ENCODE data around the gene SLC7A6.

SLC7A6 gene

DNA sequence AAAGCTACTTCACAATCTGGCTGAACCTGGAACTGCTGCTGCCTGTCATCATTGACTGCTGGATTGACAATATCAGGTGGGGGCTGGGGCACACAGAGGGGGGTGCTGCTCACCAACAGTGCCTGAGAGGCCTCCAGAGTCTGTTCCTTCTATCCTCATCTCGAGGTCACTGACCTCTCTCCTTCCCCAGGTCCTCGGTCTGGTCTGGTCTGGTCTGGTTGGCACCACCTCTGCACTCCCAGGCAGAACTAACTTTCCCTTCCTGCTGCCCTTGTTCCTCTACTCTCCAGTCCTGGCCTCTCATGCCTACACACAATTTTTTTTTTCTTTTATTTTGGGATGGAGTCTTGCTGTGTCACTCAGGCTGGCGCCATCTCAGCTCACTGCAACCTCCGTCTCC lies 15.0 kb upstream of the SLC7A6 start:
- no peaks in the 10 kb centered on the region for H3K27me3 ChIP-seq (ENCODE audit: control insufficient read depth in 1 of 2, insufficient read depth in 1 of 2, low read length in 2 of 2)
- peaks cover 39% of the 10 kb centered on the region for H3K79me1 ChIP-seq (replicated peaks; ENCODE audit: low read length, poor library complexity, severe bottlenecking)
- H4K8ac ChIP-seq (ENCODE audit: low read length), result no peak overlapping the region
- H3K4me3 ChIP-seq (ENCODE audit: insufficient read depth in 1 of 2, low read depth in 1 of 2, low read length in 2 of 2), result no peak overlapping the region
- no peak overlapping the region for H3K4ac ChIP-seq (ENCODE audit: low read depth in 1 of 2, low read length in 2 of 2)
- H3K14ac ChIP-seq (ENCODE audit: low read length in 2 of 2), result no peak overlapping the region
- no peak overlapping the region for H2AK5ac ChIP-seq (ENCODE audit: low read length, severe bottlenecking)
- no peak overlapping the region for H2AFZ ChIP-seq (ENCODE audit: low read depth, low read length)
- no peak for DNase-seq
- peaks cover 46 to 47% of the 10 kb centered on the region in 2 experiments for H3K36me3 ChIP-seq (ENCODE audit: control insufficient read depth in 1 of 2, insufficient read depth in 2 of 2, low read depth in 1 of 2, low read length in 2 of 2)
- no peak overlapping the region for H2BK12ac ChIP-seq (ENCODE audit: low read length in 2 of 2)
- no peak overlapping the region for H3K23ac ChIP-seq (ENCODE audit: low read length in 2 of 2)
- no peaks in the 10 kb centered on the region for H3K9me3 ChIP-seq (ENCODE audit: control insufficient read depth, low read length)
- H2BK15ac ChIP-seq (ENCODE audit: low read depth, poor library complexity, severe bottlenecking), result no peak overlapping the region
- H2BK5ac ChIP-seq (ENCODE audit: low read depth, low read length, poor library complexity, severe bottlenecking), result no peak overlapping the region
- H2BK120ac ChIP-seq (ENCODE audit: low read depth, low read length), result no peak overlapping the region
- H3K18ac ChIP-seq (ENCODE audit: low read depth in 1 of 2, low read length in 2 of 2), result no peak overlapping the region
- 96% methylated on average over 4 of the region's 4 CpGs for WGBS
- H3K4me2 ChIP-seq (ENCODE audit: low read length, poor library complexity, severe bottlenecking), result no peak overlapping the region
- peaks cover 24% of the 10 kb centered on the region for H3K4me1 ChIP-seq (ENCODE audit: control insufficient read depth, insufficient read depth, low read depth, low read length)
- H4K91ac ChIP-seq (ENCODE audit: low read length), result no peak overlapping the region
- no peak overlapping the region for H3K9ac ChIP-seq (ENCODE audit: low read length)
- no peak overlapping the region for H3K27ac ChIP-seq (ENCODE audit: low read length, poor library complexity, severe bottlenecking)

DNA sequence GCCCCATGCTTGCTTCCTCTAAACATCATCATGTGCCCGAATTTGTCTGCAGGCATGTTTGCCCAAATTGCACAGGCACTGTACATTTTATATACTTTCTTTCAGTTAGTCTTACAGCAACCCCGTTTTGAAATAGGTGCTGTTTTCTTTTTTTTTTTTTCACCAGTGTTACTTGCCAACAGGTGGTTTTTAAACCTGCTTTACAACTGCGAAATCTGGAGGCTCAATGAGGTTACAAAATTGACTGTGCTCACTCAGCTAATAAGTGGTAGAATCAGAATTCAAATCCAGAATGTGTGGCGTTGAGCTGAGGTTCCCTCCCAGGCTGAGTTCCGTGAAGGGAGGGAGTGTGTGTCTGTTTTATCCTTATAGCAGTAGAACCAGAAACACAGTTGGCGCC lies 13.4 kb upstream of the SLC7A6 start:
- Histone ChIP-seq H3K18ac (ENCODE audit: low read depth in 1 of 2, low read length in 2 of 2) (no peak overlapping the region), H4K91ac (ENCODE audit: low read length) (no peak overlapping the region), H3K9me3 (ENCODE audit: control insufficient read depth, low read length) (no peaks in the 10 kb centered on the region), H3K14ac (ENCODE audit: low read length in 2 of 2) (no peak overlapping the region), H3K4me2 (ENCODE audit: low read length, poor library complexity, severe bottlenecking) (no peak overlapping the region), H2AFZ (ENCODE audit: low read depth, low read length) (no peak overlapping the region), H4K8ac (ENCODE audit: low read length) (no peak overlapping the region), H3K9ac (ENCODE audit: low read length) (no peak overlapping the region), H3K4me3 (ENCODE audit: insufficient read depth in 1 of 2, low read depth in 1 of 2, low read length in 2 of 2) (no peak overlapping the region), H3K4ac (ENCODE audit: low read depth in 1 of 2, low read length in 2 of 2) (no peak overlapping the region), H3K79me1 (replicated peaks; ENCODE audit: low read length, poor library complexity, severe bottlenecking) (peaks cover 42% of the 10 kb centered on the region), H3K4me1 (ENCODE audit: control insufficient read depth, insufficient read depth, low read depth, low read length) (peaks cover 15% of the 10 kb centered on the region), H3K27ac (ENCODE audit: low read length, poor library complexity, severe bottlenecking) (no peak overlapping the region), H2BK120ac (ENCODE audit: low read depth, low read length) (no peak overlapping the region), H3K36me3 (ENCODE audit: control insufficient read depth in 1 of 2, insufficient read depth in 2 of 2, low read depth in 1 of 2, low read length in 2 of 2) (peaks cover 62% of the 10 kb centered on the region in 2 experiments), H2BK15ac (ENCODE audit: low read depth, poor library complexity, severe bottlenecking) (no peak overlapping the region), H3K27me3 (ENCODE audit: control insufficient read depth in 1 of 2, insufficient read depth in 1 of 2, low read length in 2 of 2) (no peaks in the 10 kb centered on the region), H2BK12ac (ENCODE audit: low read length in 2 of 2) (no peak overlapping the region), H2BK5ac (ENCODE audit: low read depth, low read length, poor library complexity, severe bottlenecking) (no peak overlapping the region), H2AK5ac (ENCODE audit: low read length, severe bottlenecking) (no peak overlapping the region), H3K23ac (ENCODE audit: low read length in 2 of 2) (no peak overlapping the region)
- DNase-seq, result no peak
- 98% methylated on average over 6 of the region's 6 CpGs for WGBS

DNA sequence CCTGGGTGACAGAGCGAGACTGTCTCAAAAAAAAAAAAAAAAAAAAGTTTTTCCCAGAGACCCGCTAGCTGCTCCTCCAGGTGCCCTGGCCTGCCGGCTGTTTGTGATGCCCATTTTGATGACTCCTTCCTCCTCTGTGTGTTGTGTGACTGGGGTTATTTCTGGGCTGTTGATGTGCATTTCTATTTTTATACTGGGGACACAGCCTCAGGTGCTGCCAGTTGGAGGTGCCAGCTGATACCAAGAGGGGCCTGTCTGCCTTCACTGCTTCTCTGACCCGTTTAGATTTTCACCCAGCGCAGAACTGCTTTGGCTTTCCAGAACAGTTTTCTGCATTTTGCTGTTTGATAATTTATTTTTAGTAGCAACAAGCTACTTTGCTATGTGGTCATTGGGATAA lies 12.5 kb upstream of the SLC7A6 start:
- H3K9me3 ChIP-seq (ENCODE audit: control insufficient read depth, low read length), result no peaks in the 10 kb centered on the region
- no peak overlapping the region for H2BK12ac ChIP-seq (ENCODE audit: low read length in 2 of 2)
- no peak overlapping the region for H2BK5ac ChIP-seq (ENCODE audit: low read depth, low read length, poor library complexity, severe bottlenecking)
- no peak overlapping the region for H3K9ac ChIP-seq (ENCODE audit: low read length)
- H2BK15ac ChIP-seq (ENCODE audit: low read depth, poor library complexity, severe bottlenecking), result no peak overlapping the region
- H3K4me2 ChIP-seq (ENCODE audit: low read length, poor library complexity, severe bottlenecking), result no peak overlapping the region
- no peak overlapping the region for H3K4ac ChIP-seq (ENCODE audit: low read depth in 1 of 2, low read length in 2 of 2)
- H2AK5ac ChIP-seq (ENCODE audit: low read length, severe bottlenecking), result no peak overlapping the region
- H3K4me3 ChIP-seq (ENCODE audit: insufficient read depth in 1 of 2, low read depth in 1 of 2, low read length in 2 of 2), result no peak overlapping the region
- no peak for DNase-seq
- no peak overlapping the region for H2BK120ac ChIP-seq (ENCODE audit: low read depth, low read length)
- H4K8ac ChIP-seq (ENCODE audit: low read length), result no peak overlapping the region
- H3K23ac ChIP-seq (ENCODE audit: low read length in 2 of 2), result no peak overlapping the region
- H3K27ac ChIP-seq (ENCODE audit: low read length, poor library complexity, severe bottlenecking), result no peak overlapping the region
- no peak overlapping the region for H3K14ac ChIP-seq (ENCODE audit: low read length in 2 of 2)
- no peak overlapping the region for H2AFZ ChIP-seq (ENCODE audit: low read depth, low read length)
- H3K79me1 ChIP-seq (replicated peaks; ENCODE audit: low read length, poor library complexity, severe bottlenecking), result peaks cover 34% of the 10 kb centered on the region
- no peaks in the 10 kb centered on the region for H3K27me3 ChIP-seq (ENCODE audit: control insufficient read depth in 1 of 2, insufficient read depth in 1 of 2, low read length in 2 of 2)
- H4K91ac ChIP-seq (ENCODE audit: low read length), result no peak overlapping the region
- peaks cover 64 to 66% of the 10 kb centered on the region in 2 experiments for H3K36me3 ChIP-seq (ENCODE audit: control insufficient read depth in 1 of 2, insufficient read depth in 2 of 2, low read depth in 1 of 2, low read length in 2 of 2)
- no peak overlapping the region for H3K18ac ChIP-seq (ENCODE audit: low read depth in 1 of 2, low read length in 2 of 2)
- WGBS, result 95% methylated on average over 5 of the region's 5 CpGs
- peaks cover 7% of the 10 kb centered on the region for H3K4me1 ChIP-seq (ENCODE audit: control insufficient read depth, insufficient read depth, low read depth, low read length)

DNA sequence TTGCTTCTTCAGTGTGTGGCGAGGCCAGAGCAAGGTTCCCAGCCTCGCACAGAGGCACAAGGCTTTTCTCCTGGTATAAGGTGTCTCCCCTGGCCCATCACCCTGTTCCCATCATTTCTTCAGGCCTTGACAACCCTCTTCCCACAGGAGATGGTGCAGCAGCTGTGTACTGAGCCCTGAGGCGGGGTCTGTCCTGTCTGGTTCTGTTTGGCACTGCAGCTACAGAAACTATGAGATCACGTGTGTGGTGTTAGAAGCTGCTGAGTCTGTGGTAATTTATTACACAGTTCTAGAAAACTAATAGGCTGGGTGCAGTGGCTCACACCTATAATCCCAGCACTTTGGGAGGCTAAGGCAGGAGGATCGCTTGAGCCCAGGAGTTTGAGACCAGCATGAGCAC lies 11.9 kb upstream of the SLC7A6 start:
- Histone ChIP-seq H3K4me3 (ENCODE audit: insufficient read depth in 1 of 2, low read depth in 1 of 2, low read length in 2 of 2) (no peak overlapping the region), H3K36me3 (ENCODE audit: control insufficient read depth in 1 of 2, insufficient read depth in 2 of 2, low read depth in 1 of 2, low read length in 2 of 2) (peaks cover 64 to 66% of the 10 kb centered on the region in 2 experiments), H3K9ac (ENCODE audit: low read length) (no peak overlapping the region), H2BK120ac (ENCODE audit: low read depth, low read length) (no peak overlapping the region), H3K4me1 (ENCODE audit: control insufficient read depth, insufficient read depth, low read depth, low read length) (peaks cover 6% of the 10 kb centered on the region), H2BK15ac (ENCODE audit: low read depth, poor library complexity, severe bottlenecking) (no peak overlapping the region), H3K18ac (ENCODE audit: low read depth in 1 of 2, low read length in 2 of 2) (no peak overlapping the region), H3K27me3 (ENCODE audit: control insufficient read depth in 1 of 2, insufficient read depth in 1 of 2, low read length in 2 of 2) (no peaks in the 10 kb centered on the region), H3K27ac (ENCODE audit: low read length, poor library complexity, severe bottlenecking) (no peak overlapping the region), H4K8ac (ENCODE audit: low read length) (no peak overlapping the region), H2AK5ac (ENCODE audit: low read length, severe bottlenecking) (no peak overlapping the region), H2BK5ac (ENCODE audit: low read depth, low read length, poor library complexity, severe bottlenecking) (no peak overlapping the region), H3K9me3 (ENCODE audit: control insufficient read depth, low read length) (no peaks in the 10 kb centered on the region), H2AFZ (ENCODE audit: low read depth, low read length) (no peak overlapping the region), H3K4ac (ENCODE audit: low read depth in 1 of 2, low read length in 2 of 2) (no peak overlapping the region), H3K14ac (ENCODE audit: low read length in 2 of 2) (no peak overlapping the region), H3K23ac (ENCODE audit: low read length in 2 of 2) (no peak overlapping the region), H3K79me1 (replicated peaks; ENCODE audit: low read length, poor library complexity, severe bottlenecking) (peaks cover 28% of the 10 kb centered on the region), H2BK12ac (ENCODE audit: low read length in 2 of 2) (no peak overlapping the region), H4K91ac (ENCODE audit: low read length) (no peak overlapping the region), H3K4me2 (ENCODE audit: low read length, poor library complexity, severe bottlenecking) (no peak overlapping the region)
- DNase-seq, result no peak
- WGBS, result 95% methylated on average over 5 of the region's 5 CpGs
